Measurements from ENCODE around the gene SYPL1.

- TF ChIP-seq SP2 (IDR thresholded peaks at IDR 0.05; ENCODE audit: extremely low read depth, low read depth, low read length, poor library complexity, severe bottlenecking) (no peak), PRPF4 (IDR thresholded peaks at IDR 0.05; ENCODE audit: insufficient read depth, low read depth, low read length, poor library complexity, severe bottlenecking) (no peak), CTCF (IDR thresholded peaks at IDR 0.05 in 2 of 3, conservative IDR thresholded peaks at IDR 0.05 in 1 of 3; ENCODE audit: insufficient read depth in 2 of 3, low read depth in 1 of 3, low read length in 3 of 3) (no peak), CBFA2T2 (conservative IDR thresholded peaks at IDR 0.05) (no peak), BRD4 (IDR thresholded peaks at IDR 0.05) (no peak), GATA2 (CRISPR knock-in tag; IDR thresholded peaks at IDR 0.05) (no peak), SMARCE1 (IDR thresholded peaks at IDR 0.05) (no peak), EWSR1 (IDR thresholded peaks at IDR 0.05; ENCODE audit: borderline replicate concordance, low read depth, partially characterized antibody) (no peak), THRA (IDR thresholded peaks at IDR 0.05) (no peak), MNT (conservative IDR thresholded peaks at IDR 0.05) (no peak), ETV5 (CRISPR knock-in tag; IDR thresholded peaks at IDR 0.05; ENCODE audit: low read depth) (no peak)
- TF ChIP-seq, protein P1, sequence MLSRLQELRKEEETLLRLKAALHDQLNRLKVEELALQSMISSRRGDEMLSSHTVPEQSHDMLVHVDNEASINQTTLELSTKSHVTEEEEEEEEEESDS (CRISPR knock-in tag; IDR thresholded peaks at IDR 0.05), result no peak
These were observed 49.6 kb downstream of the SYPL1 start for GRCh38 chr7:106062521-106062931.

Data from K562 (cell line).